ENCODE measurements around the gene SMARCB1.

The SMARCB1 gene

GRCh38 chr22:23786752-23787599 is at the start of gene SMARCB1:
TSS of gene SMARCB1 (plus strand) at chr22:23786966. CDS start at chr22:23787170, 204 bp downstream.
- peak; percentile 77 for DNase-seq

GRCh38 chr22:23737696-23738095 is 49.1 kb upstream of the SMARCB1 start:
- DNase-seq: no peak

- no peak for DNase-seq
Measured at GRCh38 chr22:23742505-23743264, 44.1 kb upstream of the SMARCB1 start.

GRCh38 chr22:23743303-23743705 is 43.5 kb upstream of the SMARCB1 start:
- no peak for DNase-seq

GRCh38 chr22:23744001-23744400 is 42.8 kb upstream of the SMARCB1 start:
- DNase-seq: no peak

GRCh38 chr22:23744485-23744884 is 42.3 kb upstream of the SMARCB1 start:
- DNase-seq: no peak

GRCh38 chr22:23745791-23746190 is 41.0 kb upstream of the SMARCB1 start:
- DNase-seq: no peak

GRCh38 chr22:23749841-23750301 is 36.9 kb upstream of the SMARCB1 start:
- DNase-seq: no peak

- DNase-seq: no peak
Measured at GRCh38 chr22:23750367-23750713, 36.4 kb upstream of the SMARCB1 start.

GRCh38 chr22:23750714-23751440 is 35.9 kb upstream of the SMARCB1 start, which contains the start of gene ZNF70:
TSS of gene ZNF70 (minus strand) at chr22:23751112. CDS start at chr22:23745140, 5,972 bp downstream.
- peak; percentile 85 for DNase-seq

GRCh38 chr22:23751441-23751996 is 35.2 kb upstream of the SMARCB1 start:
- peak; percentile 57 for DNase-seq

GRCh38 chr22:23752090-23752691 is 34.6 kb upstream of the SMARCB1 start:
- no peak for DNase-seq

- DNase-seq: no peak
Measured at GRCh38 chr22:23752750-23753149, 34.0 kb upstream of the SMARCB1 start.

- no peak for DNase-seq
Measured at GRCh38 chr22:23753385-23753784, 33.4 kb upstream of the SMARCB1 start.

- DNase-seq: no peak
Measured at GRCh38 chr22:23754220-23754919, 32.4 kb upstream of the SMARCB1 start, which contains the start of gene VPREB3. TSS of gene VPREB3 (minus strand) at chr22:23754425. CDS start at chr22:23754363, 62 bp downstream.

GRCh38 chr22:23754980-23755636 is 31.7 kb upstream of the SMARCB1 start:
- DNase-seq: no peak

GRCh38 chr22:23755711-23756110 is 31.1 kb upstream of the SMARCB1 start:
- no peak for DNase-seq

- no peak for DNase-seq
Measured at GRCh38 chr22:23756891-23757290, 29.9 kb upstream of the SMARCB1 start.

GRCh38 chr22:23759566-23759965 is 27.2 kb upstream of the SMARCB1 start:
- DNase-seq: no peak

GRCh38 chr22:23760056-23760455 is 26.7 kb upstream of the SMARCB1 start:
- no peak for DNase-seq

Data from NCI-H1105 (cell line).